HepG2 (cell line): Measurements from ENCODE around the gene IFRD1. TPM values are rescaled to one million over a fixed set of nuclear protein-coding genes. Genes with fewer than 3 reads are reported as not detected.

Source experiments
- CREB3 ChIP-seq: sonication (generic); formaldehyde crosslinking; IDR thresholded peaks from 2 replicates; pipeline ENCODE4 v1.5.0; 2020; ENCODE audit warnings: missing genetic modification reagents
- CTCF ChIP-seq: sonication (generic); formaldehyde crosslinking; IDR thresholded peaks from 2 replicates; pipeline ENCODE4 v1.5.0; 2020; ENCODE audit warnings: mild to moderate bottlenecking, missing genetic modification reagents, moderate library complexity
- DR1 ChIP-seq: sonication (generic); formaldehyde crosslinking; IDR thresholded peaks from 2 replicates; pipeline ENCODE4 v1.8.0; 2021; ENCODE audit warnings: mild to moderate bottlenecking, missing genetic modification reagents, inconsistent platforms
- EP300 ChIP-seq, 3 experiments: sonication (generic) in 1 of 3; formaldehyde crosslinking in 1 of 3; IDR thresholded peaks; 2 replicates each; pipeline versions ENCODE4 v1.5.1 to v1.6.1; 2011 to 2020; ENCODE audit warnings: low read depth in 2 of 3, low read length in 2 of 3, borderline replicate concordance in 1 of 3, improper control_type of control experiment in 1 of 3, mild to moderate bottlenecking in 1 of 3, missing genetic modification reagents in 1 of 3, moderate library complexity in 1 of 3
- ESRRA ChIP-seq: sonication (generic); formaldehyde crosslinking; IDR thresholded peaks from 2 replicates; pipeline ENCODE4 v1.5.1; 2020; ENCODE audit warnings: mild to moderate bottlenecking, low read depth, missing genetic modification reagents
- MEIS1 ChIP-seq: sonication (generic); formaldehyde crosslinking; IDR thresholded peaks from 2 replicates; pipeline ENCODE4 v1.9.0; 2021; ENCODE audit warnings: mild to moderate bottlenecking, missing genetic modification reagents, moderate library complexity, borderline replicate concordance
- NR2F2 ChIP-seq: IDR thresholded peaks from 2 replicates; pipeline ENCODE4 v1.6.1; 2012; ENCODE audit warnings: low read depth, inconsistent platforms, borderline replicate concordance
- NR2F6 ChIP-seq, 2 experiments: IDR thresholded peaks; 2 replicates each; pipeline ENCODE4 v1.6.1; 2016; ENCODE audit warnings: antibody characterized with exemption in 1 of 2, mild to moderate bottlenecking in 1 of 2
- PHF8 ChIP-seq: sonication (generic); formaldehyde crosslinking; IDR thresholded peaks from 2 replicates; pipeline ENCODE4 v1.5.0; 2020; ENCODE audit warnings: missing genetic modification reagents
- POLR2G ChIP-seq: fragments of 200-400 bp; formaldehyde crosslinking; IDR thresholded peaks from 2 replicates; pipeline ENCODE4 v1.6.1; 2018; ENCODE audit warnings: mild to moderate bottlenecking, low read depth, low read length, moderate library complexity
- RFXAP ChIP-seq: sonication (generic); formaldehyde crosslinking; IDR thresholded peaks from 2 replicates; pipeline ENCODE4 v1.4.0; 2020; ENCODE audit warnings: missing genetic modification reagents, borderline replicate concordance
- SRSF1 ChIP-seq: fragments of 200-400 bp; formaldehyde crosslinking; optimal IDR thresholded peaks from 2 replicates; pipeline ENCODE3; 2017; ENCODE audit warnings: mild to moderate bottlenecking, low read depth, low read length, moderate library complexity
- ZBTB42 ChIP-seq: sonication (generic); formaldehyde crosslinking; IDR thresholded peaks from 2 replicates; pipeline ENCODE4 v1.5.0; 2020; ENCODE audit warnings: mild to moderate bottlenecking, missing genetic modification reagents
- ZFY ChIP-seq: sonication (generic); formaldehyde crosslinking; IDR thresholded peaks from 2 replicates; pipeline ENCODE4 v1.4.0; 2020; ENCODE audit warnings: missing genetic modification reagents
- ZNF121 ChIP-seq: sonication (generic); formaldehyde crosslinking; IDR thresholded peaks from 2 replicates; pipeline ENCODE4 v1.5.0; 2020; ENCODE audit warnings: mild to moderate bottlenecking, missing genetic modification reagents
- ZNF160 ChIP-seq: sonication (generic); formaldehyde crosslinking; IDR thresholded peaks from 2 replicates; pipeline ENCODE4 v1.8.0; 2022; ENCODE audit warnings: mild to moderate bottlenecking, inconsistent platforms, missing genetic modification reagents
- ZNF224 ChIP-seq: sonication (generic); formaldehyde crosslinking; IDR thresholded peaks from 2 replicates; pipeline ENCODE4 v1.5.0; 2020; ENCODE audit warnings: mild to moderate bottlenecking, missing genetic modification reagents
- ZNF256 ChIP-seq: sonication (generic); formaldehyde crosslinking; conservative IDR thresholded peaks from 2 replicates; pipeline ENCODE4 v1.4.0; 2020; ENCODE audit warnings: missing genetic modification reagents
- ZNF292 ChIP-seq: sonication (generic); formaldehyde crosslinking; IDR thresholded peaks from 2 replicates; pipeline ENCODE4 v1.8.1; 2022; ENCODE audit warnings: mild to moderate bottlenecking, low read depth, missing genetic modification reagents, borderline replicate concordance
- ZNF44 ChIP-seq: sonication (generic); formaldehyde crosslinking; IDR thresholded peaks from 2 replicates; pipeline ENCODE4 v1.5.1; 2020; ENCODE audit warnings: mild to moderate bottlenecking, missing genetic modification reagents
- ZNF709 ChIP-seq: sonication (generic); formaldehyde crosslinking; IDR thresholded peaks from 2 replicates; pipeline ENCODE4 v1.5.0; 2020; ENCODE audit warnings: mild to moderate bottlenecking, missing genetic modification reagents
- ZNF75D ChIP-seq: sonication (generic); formaldehyde crosslinking; IDR thresholded peaks from 2 replicates; pipeline ENCODE4 v1.8.1; 2023; ENCODE audit warnings: missing genetic modification reagents, mild to moderate bottlenecking, borderline replicate concordance
- polyA plus RNA-seq, 8 experiments: library from polyadenylated mRNA; depleted of rRNA in 3 of 8; stranded (reverse) in 7 of 8; unstranded in 1 of 8; fragments of >200 nt; fragmentation: Illumina TruSeq in 4 of 8; extraction: Trizol in 4 of 8; gene quantifications; 2 replicates each; pipeline versions ENCODE4 v1.2.1 to v1.2.3, GENCODE V29; 2011 to 2016; ENCODE audit warnings: low read depth in 4 of 8, missing spikeins in 1 of 8, mixed read lengths in 1 of 8; ENCODE audit not compliant: insufficient read depth in 1 of 8
- total RNA-seq, 5 experiments: library from RNA; depleted of rRNA; stranded (reverse); fragments of >200 nt; fragmentation: Illumina TruSeq; extraction: Trizol; gene quantifications; 2 replicates each; pipeline ENCODE4 v1.2.3, GENCODE V29; 2016; ENCODE audit warnings: low read depth in 1 of 5
- TF ChIP-seq, protein P1 (sequence below): sonication (generic); formaldehyde crosslinking; IDR thresholded peaks from 2 replicates; pipeline ENCODE4 v1.4.0; 2020; ENCODE audit warnings: missing genetic modification reagents

The IFRD1 gene
- total and polyA plus RNA-seq, 2 of the 13 experiments (the other 11 are each of a cell fraction or from before 2014, with no cell fraction given) = 50.9 to 55.5 TPM

GRCh38 chr7:112449902-112450806, at the start of gene IFRD1 (continued):
- peak; percentile 99 for TF ChIP-seq DR1
- TF ChIP-seq POLR2G = peak; percentile 99
- no peak for TF ChIP-seq CREB3 (CRISPR knock-in tag)
- TF ChIP-seq MEIS1 = peak; percentile 4
- TF ChIP-seq PHF8 (CRISPR knock-in tag) = peak; percentile 68; the same call in 1 of the 2 replicates
- TF ChIP-seq ZFY (CRISPR knock-in tag) = peak; percentile 69
- TF ChIP-seq EP300 (IDR thresholded peaks at IDR 0.05; ENCODE audit: low read depth in 2 of 2, low read length in 2 of 2) = no peak
- TF ChIP-seq EP300 (CRISPR knock-in tag; IDR thresholded peaks at IDR 0.05; ENCODE audit: borderline replicate concordance) = no peak
- 0 out of 2 replicates have a peak, but pooled peaks have one; percentile 45 for TF ChIP-seq ZNF256 (CRISPR knock-in tag)
- peak; percentile 52; the same call in 1 of the 2 replicates for TF ChIP-seq RFXAP (CRISPR knock-in tag)
- TF ChIP-seq ZBTB42 (CRISPR knock-in tag) = no peak
- TF ChIP-seq ZNF709 (CRISPR knock-in tag) = peak; percentile 24; the same call in 1 of the 2 replicates
- TF ChIP-seq NR2F2 = no peak
- TF ChIP-seq NR2F6 (IDR thresholded peaks at IDR 0.05) = no peak
- no peak; the same call in 1 of the 2 replicates for TF ChIP-seq NR2F6 (CRISPR knock-in tag; IDR thresholded peaks at IDR 0.05)
- no peak for TF ChIP-seq ZNF224 (CRISPR knock-in tag)
- no peak for TF ChIP-seq SRSF1
- TF ChIP-seq ZNF121 = peak; percentile 61; the same call in 1 of the 2 replicates
- no peak for TF ChIP-seq CTCF (CRISPR knock-in tag)
- TF ChIP-seq, protein P1, sequence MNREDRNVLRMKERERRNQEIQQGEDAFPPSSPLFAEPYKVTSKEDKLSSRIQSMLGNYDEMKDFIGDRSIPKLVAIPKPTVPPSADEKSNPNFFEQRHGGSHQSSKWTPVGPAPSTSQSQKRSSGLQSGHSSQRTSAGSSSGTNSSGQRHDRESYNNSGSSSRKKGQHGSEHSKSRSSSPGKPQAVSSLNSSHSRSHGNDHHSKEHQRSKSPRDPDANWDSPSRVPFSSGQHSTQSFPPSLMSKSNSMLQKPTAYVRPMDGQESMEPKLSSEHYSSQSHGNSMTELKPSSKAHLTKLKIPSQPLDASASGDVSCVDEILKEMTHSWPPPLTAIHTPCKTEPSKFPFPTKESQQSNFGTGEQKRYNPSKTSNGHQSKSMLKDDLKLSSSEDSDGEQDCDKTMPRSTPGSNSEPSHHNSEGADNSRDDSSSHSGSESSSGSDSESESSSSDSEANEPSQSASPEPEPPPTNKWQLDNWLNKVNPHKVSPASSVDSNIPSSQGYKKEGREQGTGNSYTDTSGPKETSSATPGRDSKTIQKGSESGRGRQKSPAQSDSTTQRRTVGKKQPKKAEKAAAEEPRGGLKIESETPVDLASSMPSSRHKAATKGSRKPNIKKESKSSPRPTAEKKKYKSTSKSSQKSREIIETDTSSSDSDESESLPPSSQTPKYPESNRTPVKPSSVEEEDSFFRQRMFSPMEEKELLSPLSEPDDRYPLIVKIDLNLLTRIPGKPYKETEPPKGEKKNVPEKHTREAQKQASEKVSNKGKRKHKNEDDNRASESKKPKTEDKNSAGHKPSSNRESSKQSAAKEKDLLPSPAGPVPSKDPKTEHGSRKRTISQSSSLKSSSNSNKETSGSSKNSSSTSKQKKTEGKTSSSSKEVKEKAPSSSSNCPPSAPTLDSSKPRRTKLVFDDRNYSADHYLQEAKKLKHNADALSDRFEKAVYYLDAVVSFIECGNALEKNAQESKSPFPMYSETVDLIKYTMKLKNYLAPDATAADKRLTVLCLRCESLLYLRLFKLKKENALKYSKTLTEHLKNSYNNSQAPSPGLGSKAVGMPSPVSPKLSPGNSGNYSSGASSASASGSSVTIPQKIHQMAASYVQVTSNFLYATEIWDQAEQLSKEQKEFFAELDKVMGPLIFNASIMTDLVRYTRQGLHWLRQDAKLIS = peak; percentile 33; the same call in 1 of the 2 replicates
- no peak for TF ChIP-seq ZNF75D (CRISPR knock-in tag)
- no peak for TF ChIP-seq ZNF160 (CRISPR knock-in tag)
- TF ChIP-seq ZNF44 (CRISPR knock-in tag) = peak; percentile 62; the same call in 1 of the 2 replicates
- peak; percentile 40; the same call in 1 of the 2 replicates for TF ChIP-seq ZNF292 (CRISPR knock-in tag)
- no peak for TF ChIP-seq ESRRA (CRISPR knock-in tag)
